ENCODE results near the gene CDC14A. TPM values are rescaled to one million over a fixed set of nuclear protein-coding genes. Genes with fewer than 3 reads are reported as not detected.

Gene CDC14A
- total RNA-seq, 4 donors from 2014 or later: 18.6 to 40.6 (median 28.8) TPM

GRCh38 chr1:100414693-100415497 is 62.6 kb downstream of the CDC14A start:
- Histone ChIP-seq H3K27me3 (no peaks in the 10 kb centered on the region), H3K4me3 (no peak overlapping the region), H3K9me3 (no peaks in the 10 kb centered on the region), H3K27ac (no peak overlapping the region), H3K4me1 (peaks cover 0 to 28% (median 4%) of the 10 kb centered on the region in 4 donors), H3K36me3 (no peaks in the 10 kb centered on the region)
- TF ChIP-seq EP300 (IDR thresholded peaks at IDR 0.05): no peak
- TF ChIP-seq POLR2A (IDR thresholded peaks at IDR 0.05): no peak
- WGBS, 2 donors: 76 to 82% methylated on average over 5 of the region's 5 CpGs
- no peak for DNase-seq (ENCODE audit: low spot score in 2 of 2)

DNA sequence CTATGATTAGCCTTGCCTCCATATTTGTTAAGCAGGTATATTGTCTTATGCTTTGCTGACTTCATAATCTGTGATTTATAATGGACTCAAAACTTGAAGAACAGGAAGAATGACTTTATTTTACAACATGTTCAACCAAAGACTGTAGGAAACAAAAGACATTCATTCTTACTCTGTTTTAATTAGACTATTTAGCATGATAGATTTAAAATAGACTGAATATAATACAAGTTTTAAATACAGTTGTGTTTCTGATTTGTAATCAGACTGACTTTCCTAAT is 63.1 kb downstream of the CDC14A start:
- Histone ChIP-seq H3K4me1 (peaks cover 0 to 28% (median 4%) of the 10 kb centered on the region in 4 donors), H3K4me3 (no peak overlapping the region), H3K27me3 (no peaks in the 10 kb centered on the region), H3K36me3 (no peaks in the 10 kb centered on the region), H3K27ac (no peak overlapping the region), H3K9me3 (no peaks in the 10 kb centered on the region)
- no peak for DNase-seq (ENCODE audit: low spot score in 2 of 2)
- TF ChIP-seq EP300 (IDR thresholded peaks at IDR 0.05): no peak
- no peak for TF ChIP-seq POLR2A (IDR thresholded peaks at IDR 0.05)
- TF ChIP-seq CTCF (IDR thresholded peaks at IDR 0.05): no peak

DNA sequence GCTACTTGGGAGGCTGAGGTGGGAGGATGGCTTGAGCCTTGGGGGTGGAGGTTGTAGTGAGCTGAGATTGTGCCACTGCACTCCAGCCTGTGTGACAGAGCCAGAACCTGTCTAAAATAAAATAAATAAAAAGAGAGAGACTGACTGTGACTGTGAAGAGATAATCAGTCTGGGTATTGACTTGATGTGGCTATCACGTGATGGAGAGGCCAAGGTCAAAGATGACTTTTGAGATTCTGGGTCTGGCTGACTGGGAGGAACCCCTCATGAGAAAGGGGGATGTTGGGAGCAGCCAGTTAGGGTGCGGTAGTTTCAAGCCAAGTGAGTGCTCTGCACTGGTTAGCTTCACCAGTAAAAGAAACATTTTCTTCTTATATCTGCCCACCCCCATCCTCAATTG is 66.8 kb downstream of the CDC14A start:
- 64 to 67% methylated on average over 2 of the region's 2 CpGs for WGBS, 2 donors

GRCh38 chr1:100422065-100422464 is 69.8 kb downstream of the CDC14A start:
- TF ChIP-seq CTCF (IDR thresholded peaks at IDR 0.05) (no peak), POLR2A (IDR thresholded peaks at IDR 0.05) (no peak), EP300 (IDR thresholded peaks at IDR 0.05) (no peak)
- 81 to 89% methylated on average over 2 of the region's 2 CpGs for WGBS, 2 donors
- Histone ChIP-seq H3K4me3 (no peak overlapping the region), H3K4me1 (no peaks in the 10 kb centered on the region), H3K27me3 (no peaks in the 10 kb centered on the region), H3K36me3 (peaks cover 0 to 9% (median 0%) of the 10 kb centered on the region in 3 donors), H3K27ac (no peak overlapping the region), H3K9me3 (no peaks in the 10 kb centered on the region)
- no peak for DNase-seq (ENCODE audit: low spot score in 2 of 2)

More for the DNA sequence above, 66.8 kb downstream of the CDC14A start:
- no peak for DNase-seq (ENCODE audit: low spot score in 2 of 2)
- no peaks in the 10 kb centered on the region for H3K36me3 ChIP-seq
- H3K27me3 ChIP-seq: no peaks in the 10 kb centered on the region
- no peaks in the 10 kb centered on the region for H3K9me3 ChIP-seq
- H3K4me3 ChIP-seq: no peak overlapping the region
- H3K4me1 ChIP-seq: peaks cover 0 to 12% (median 0%) of the 10 kb centered on the region in 4 donors
- H3K27ac ChIP-seq: no peak overlapping the region
- no peak for TF ChIP-seq EP300 (IDR thresholded peaks at IDR 0.05)
- TF ChIP-seq CTCF (IDR thresholded peaks at IDR 0.05): no peak

- DNase-seq (ENCODE audit: low spot score in 2 of 2): no peak
- no peak overlapping the region for H3K27ac ChIP-seq
- WGBS, 2 donors: 96 to 97% methylated on average over 6 of the region's 6 CpGs
- H3K4me1 ChIP-seq: no peaks in the 10 kb centered on the region
- no peak for TF ChIP-seq POLR2A (IDR thresholded peaks at IDR 0.05)
- peaks cover 0 to 9% (median 0%) of the 10 kb centered on the region in 3 donors for H3K36me3 ChIP-seq
- no peaks in the 10 kb centered on the region for H3K27me3 ChIP-seq
- H3K4me3 ChIP-seq: no peak overlapping the region
- no peaks in the 10 kb centered on the region for H3K9me3 ChIP-seq
Measured at GRCh38 chr1:100423832-100424337, 71.6 kb downstream of the CDC14A start.

GRCh38 chr1:100428160-100428559 is 75.9 kb downstream of the CDC14A start:
- H3K36me3 ChIP-seq: peaks cover 0 to 9% (median 0%) of the 10 kb centered on the region in 3 donors
- no peaks in the 10 kb centered on the region for H3K27me3 ChIP-seq
- H3K27ac ChIP-seq: no peak overlapping the region
- H3K4me1 ChIP-seq: peaks cover 0 to 6% (median 0%) of the 10 kb centered on the region in 4 donors
- TF ChIP-seq POLR2A (IDR thresholded peaks at IDR 0.05): no peak
- no peak for TF ChIP-seq CTCF (IDR thresholded peaks at IDR 0.05)
- TF ChIP-seq EP300 (IDR thresholded peaks at IDR 0.05): no peak
- H3K4me3 ChIP-seq: no peak overlapping the region
- no peaks in the 10 kb centered on the region for H3K9me3 ChIP-seq
- no peak for DNase-seq (ENCODE audit: low spot score in 2 of 2)

All from tibial nerve (tissue), 4 donors.